WERI-Rb-1 (cell line): ENCODE measurements around the gene POMP.
"Not testable (repeated sequence)": the region's sequence is repeated elsewhere in the genome, so short reads cannot be mapped to it uniquely, and the experiment has no call there.

Experiments used
- DNase-seq: peaks from one replicate; pipeline ENCODE4 v3.0.0-alpha.2; 2020
- H3K27ac ChIP-seq: fragments of 250-450 bp; sonication (Bioruptor Pico); 2 replicates; pipeline ENCODE4 v1.5.1; 2020; ENCODE audit warnings: mild to moderate bottlenecking, moderate library complexity
- H3K27me3 ChIP-seq: fragments of 250-450 bp; sonication (Bioruptor Pico); 2 replicates; pipeline ENCODE4 v1.5.1; 2021; ENCODE audit warnings: mild to moderate bottlenecking, low read depth, moderate library complexity; ENCODE audit not compliant: insufficient read depth, severe bottlenecking
- H3K36me3 ChIP-seq: fragments of 250-450 bp; sonication (Bioruptor Pico); 2 replicates; pipeline ENCODE4 v1.5.1; 2020; ENCODE audit warnings: mild to moderate bottlenecking, moderate library complexity
- H3K4me3 ChIP-seq: 2 replicates; pipeline ENCODE4 v1.5.1; 2011; ENCODE audit warnings: low read depth, mild to moderate bottlenecking, control low read depth, low read length
- H3K9me3 ChIP-seq: fragments of 250-450 bp; sonication (Bioruptor Pico); 2 replicates; pipeline ENCODE4 v1.5.1; 2021; ENCODE audit warnings: mild to moderate bottlenecking, moderate library complexity; ENCODE audit not compliant: severe bottlenecking
- TF ChIP-seq, protein P1 (sequence below): IDR thresholded peaks from 2 replicates; pipeline ENCODE4 v1.5.1; 2011; ENCODE audit warnings: low read depth, mild to moderate bottlenecking, control low read depth, inconsistent platforms, low read length

Gene POMP

DNA sequence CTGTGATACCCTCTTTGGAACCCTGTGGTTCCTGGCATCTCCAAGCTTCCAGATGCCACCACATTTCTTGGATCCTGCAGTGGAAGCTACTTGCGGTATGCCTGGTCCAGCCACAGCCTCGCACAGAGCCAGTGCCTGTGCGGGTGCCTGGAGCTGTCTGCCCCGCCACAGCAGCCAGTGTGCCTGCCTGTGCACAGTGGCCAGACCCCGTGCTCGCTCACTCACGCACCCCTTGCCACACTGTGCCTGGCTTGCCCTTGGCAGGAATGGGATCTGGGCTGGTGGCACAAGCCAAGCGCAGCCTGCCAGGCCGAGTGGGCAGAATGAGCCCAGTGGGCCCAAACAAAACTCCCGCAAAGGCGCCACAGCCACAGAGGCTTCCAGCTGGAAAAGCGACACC is 26.2 kb downstream of the POMP start:
- no peak overlapping the region for H3K27ac ChIP-seq
- no peak for DNase-seq
- no peaks in the 10 kb centered on the region for H3K36me3 ChIP-seq
- TF ChIP-seq, protein P1, sequence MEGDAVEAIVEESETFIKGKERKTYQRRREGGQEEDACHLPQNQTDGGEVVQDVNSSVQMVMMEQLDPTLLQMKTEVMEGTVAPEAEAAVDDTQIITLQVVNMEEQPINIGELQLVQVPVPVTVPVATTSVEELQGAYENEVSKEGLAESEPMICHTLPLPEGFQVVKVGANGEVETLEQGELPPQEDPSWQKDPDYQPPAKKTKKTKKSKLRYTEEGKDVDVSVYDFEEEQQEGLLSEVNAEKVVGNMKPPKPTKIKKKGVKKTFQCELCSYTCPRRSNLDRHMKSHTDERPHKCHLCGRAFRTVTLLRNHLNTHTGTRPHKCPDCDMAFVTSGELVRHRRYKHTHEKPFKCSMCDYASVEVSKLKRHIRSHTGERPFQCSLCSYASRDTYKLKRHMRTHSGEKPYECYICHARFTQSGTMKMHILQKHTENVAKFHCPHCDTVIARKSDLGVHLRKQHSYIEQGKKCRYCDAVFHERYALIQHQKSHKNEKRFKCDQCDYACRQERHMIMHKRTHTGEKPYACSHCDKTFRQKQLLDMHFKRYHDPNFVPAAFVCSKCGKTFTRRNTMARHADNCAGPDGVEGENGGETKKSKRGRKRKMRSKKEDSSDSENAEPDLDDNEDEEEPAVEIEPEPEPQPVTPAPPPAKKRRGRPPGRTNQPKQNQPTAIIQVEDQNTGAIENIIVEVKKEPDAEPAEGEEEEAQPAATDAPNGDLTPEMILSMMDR = no peak
- H3K27me3 ChIP-seq = no peaks in the 10 kb centered on the region
- no peaks in the 10 kb centered on the region for H3K9me3 ChIP-seq
- no peak overlapping the region for H3K4me3 ChIP-seq

GRCh38 chr13:28685892-28686291 is 27.0 kb downstream of the POMP start:
- no peak overlapping the region for H3K27ac ChIP-seq
- H3K4me3 ChIP-seq = no peak overlapping the region
- DNase-seq = no peak

GRCh38 chr13:28693605-28694491 is 34.9 kb downstream of the POMP start:
- not testable (repeated sequence) for H3K27me3 ChIP-seq, H3K9me3 ChIP-seq, H3K36me3 ChIP-seq
- peak overlapping the region; percentile 33 for H3K27ac ChIP-seq
- peak overlapping the region; percentile 50 for H3K4me3 ChIP-seq
- DNase-seq = peak; percentile 37

More at GRCh38 chr13:28685892-28686291, 27.0 kb downstream of the POMP start:
- TF ChIP-seq, protein P1 = no peak
- Histone ChIP-seq H3K36me3 (no peaks in the 10 kb centered on the region), H3K9me3 (no peaks in the 10 kb centered on the region), H3K27me3 (no peaks in the 10 kb centered on the region)

- TF ChIP-seq, protein P1 = no peak
- DNase-seq = no peak
- no peak overlapping the region for H3K4me3 ChIP-seq
- H3K36me3 ChIP-seq = no peaks in the 10 kb centered on the region
- no peak overlapping the region for H3K27ac ChIP-seq
- no peaks in the 10 kb centered on the region for H3K9me3 ChIP-seq
- no peaks in the 10 kb centered on the region for H3K27me3 ChIP-seq
These were observed 38.5 kb downstream of the POMP start for GRCh38 chr13:28697441-28697840.

DNA sequence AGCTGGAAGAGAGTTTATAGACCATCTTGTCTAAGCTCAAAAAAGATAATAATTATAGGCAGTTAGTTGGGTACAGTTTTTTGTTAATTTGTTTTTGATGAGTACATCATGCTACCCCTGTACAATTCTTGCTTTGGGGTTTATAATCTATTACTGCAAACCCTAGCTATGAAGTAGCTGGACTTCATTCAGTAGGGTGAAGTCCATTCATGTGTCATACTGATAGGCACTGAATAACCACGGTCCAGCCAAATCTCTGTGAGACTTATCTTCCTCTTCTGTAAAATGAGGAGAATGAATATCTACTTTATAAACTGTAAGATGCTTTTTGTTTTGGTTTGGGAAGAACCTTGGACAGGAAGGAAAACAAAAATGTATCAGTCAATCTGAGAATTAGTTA is 40.3 kb downstream of the POMP start:
- Histone ChIP-seq H3K36me3 (no peaks in the 10 kb centered on the region), H3K27ac (no peak overlapping the region), H3K27me3 (no peaks in the 10 kb centered on the region), H3K9me3 (no peaks in the 10 kb centered on the region), H3K4me3 (no peak overlapping the region)
- DNase-seq = no peak
- TF ChIP-seq, protein P1 = no peak

DNA sequence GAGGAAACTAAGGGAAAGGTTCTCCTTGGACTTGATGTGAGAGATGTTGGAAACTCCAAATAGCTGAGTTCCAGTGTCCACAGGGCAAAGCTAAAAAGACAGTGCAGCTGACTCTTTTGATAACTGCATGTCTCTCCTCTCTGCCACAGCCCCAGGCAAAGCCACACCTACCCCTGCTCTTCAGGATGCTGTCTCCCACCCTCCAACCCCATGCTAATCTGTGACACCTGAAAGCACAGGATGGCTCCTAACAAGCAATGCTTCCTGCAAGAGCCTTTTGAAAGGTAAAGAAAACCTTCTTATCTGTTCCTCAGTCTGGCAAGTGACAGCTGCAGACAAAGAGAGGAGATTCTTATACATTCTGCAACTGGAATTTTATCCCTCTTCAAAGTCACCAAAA is 45.4 kb downstream of the POMP start:
- no peak overlapping the region for H3K27ac ChIP-seq
- H3K36me3 ChIP-seq = no peaks in the 10 kb centered on the region
- DNase-seq = no peak
- no peak overlapping the region for H3K4me3 ChIP-seq
- H3K9me3 ChIP-seq = no peaks in the 10 kb centered on the region
- TF ChIP-seq, protein P1 = no peak
- no peaks in the 10 kb centered on the region for H3K27me3 ChIP-seq
